Loucy (cell line): ENCODE results near the gene SCN9A.

Experiments
- H2AFZ ChIP-seq: fragments of 200-600 bp; sonication (generic); 2 replicates; pipeline ENCODE4 v1.6.0; 2016; ENCODE audit warnings: antibody characterized with exemption, mild to moderate bottlenecking, low read length, moderate library complexity
- H3F3A ChIP-seq: fragments of 200-600 bp; 2 replicates; pipeline ENCODE4 v1.6.0; 2016; ENCODE audit warnings: antibody characterized with exemption, low read depth, mild to moderate bottlenecking
- H3K27me3 ChIP-seq: fragments of 200-600 bp; sonication (generic); 2 replicates; pipeline ENCODE4 v1.6.1; 2014; ENCODE audit warnings: low read length, mild to moderate bottlenecking; ENCODE audit not compliant: insufficient read depth, poor library complexity, severe bottlenecking
- H3K36me3 ChIP-seq: fragments of 200-600 bp; sonication (generic); 2 replicates; pipeline ENCODE4 v1.6.1; 2016; ENCODE audit warnings: low read length; ENCODE audit not compliant: insufficient read depth
- H3K4me1 ChIP-seq: fragments of 200-600 bp; sonication (generic); 2 replicates; pipeline ENCODE4 v1.5.1; 2014; ENCODE audit warnings: low read length, mild to moderate bottlenecking; ENCODE audit not compliant: insufficient read depth, poor library complexity, severe bottlenecking
- H3K4me2 ChIP-seq: fragments of 200-600 bp; sonication (generic); 2 replicates; pipeline ENCODE4 v1.6.0; 2014; ENCODE audit warnings: antibody characterized with exemption, low read length, low read depth, mild to moderate bottlenecking; ENCODE audit not compliant: poor library complexity, severe bottlenecking
- H3K4me3 ChIP-seq: fragments of 200-600 bp; sonication (generic); 2 replicates; pipeline ENCODE4 v1.5.1; 2014; ENCODE audit warnings: low read length, mild to moderate bottlenecking, mixed read lengths; ENCODE audit not compliant: poor library complexity, severe bottlenecking
- H3K79me2 ChIP-seq: fragments of 200-600 bp; sonication (generic); 2 replicates; pipeline ENCODE4 v1.6.1; 2014; ENCODE audit warnings: low read length; ENCODE audit not compliant: insufficient read depth
- H3K9ac ChIP-seq: fragments of 200-600 bp; sonication (generic); 2 replicates; pipeline ENCODE4 v1.6.0; 2014; ENCODE audit warnings: mild to moderate bottlenecking, low read depth, low read length, moderate library complexity; ENCODE audit not compliant: poor library complexity, severe bottlenecking
- H3K9me2 ChIP-seq: fragments of 200-600 bp; sonication (generic); replicated peaks from 2 replicates; pipeline ENCODE4 v1.6.1; 2016; ENCODE audit warnings: low read depth, low read length, mixed read lengths
- H3K9me3 ChIP-seq: fragments of 200-600 bp; sonication (generic); 2 replicates; pipeline ENCODE4 v1.6.1; 2014; ENCODE audit warnings: mild to moderate bottlenecking, antibody characterized with exemption, low read length, low read depth; ENCODE audit not compliant: insufficient read depth
- H4K20me1 ChIP-seq: fragments of 200-600 bp; sonication (generic); 2 replicates; pipeline ENCODE4 v1.6.0; 2014; ENCODE audit warnings: antibody characterized with exemption, low read length, mild to moderate bottlenecking; ENCODE audit not compliant: insufficient read depth, poor library complexity, severe bottlenecking
- CTCF ChIP-seq: fragments of 200-600 bp; sonication (generic); conservative IDR thresholded peaks from 2 replicates; pipeline ENCODE4 v1.5.1; 2014; ENCODE audit warnings: mild to moderate bottlenecking, antibody characterized with exemption, low read length
- EZH2phosphoT487 ChIP-seq: fragments of 200-600 bp; IDR thresholded peaks from 2 replicates; pipeline ENCODE4 v1.6.1; 2018; ENCODE audit warnings: antibody characterized with exemption, mild to moderate bottlenecking, moderate library complexity, borderline replicate concordance

The SCN9A gene

GRCh38 chr2:166197446-166197845, 178.3 kb downstream of the SCN9A start:
- no peaks in the 10 kb centered on the region for H3K4me1 ChIP-seq

GRCh38 chr2:166193407-166193806, 182.3 kb downstream of the SCN9A start:
- Histone ChIP-seq H3K4me1 (no peaks in the 10 kb centered on the region), H3K9me2 (no peaks in the 10 kb centered on the region), H3K9ac (no peak overlapping the region), H3K4me3 (no peak overlapping the region), H3K36me3 (no peaks in the 10 kb centered on the region), H4K20me1 (no peaks in the 10 kb centered on the region), H3K4me2 (no peak overlapping the region), H3K27me3 (no peaks in the 10 kb centered on the region), H3K79me2 (no peaks in the 10 kb centered on the region), H3F3A (no peaks in the 10 kb centered on the region), H2AFZ (no peak overlapping the region), H3K9me3 (no peaks in the 10 kb centered on the region)
- no peak for TF ChIP-seq CTCF
- no peak for TF ChIP-seq EZH2phosphoT487

More at GRCh38 chr2:166197446-166197845, 178.3 kb downstream of the SCN9A start:
- H3K79me2 ChIP-seq, result no peaks in the 10 kb centered on the region
- no peak overlapping the region for H3K4me3 ChIP-seq
- no peak overlapping the region for H2AFZ ChIP-seq
- H3K27me3 ChIP-seq, result no peaks in the 10 kb centered on the region
- H3K9me3 ChIP-seq, result no peaks in the 10 kb centered on the region
- no peak overlapping the region for H3K9ac ChIP-seq
- H3K36me3 ChIP-seq, result no peaks in the 10 kb centered on the region
- no peaks in the 10 kb centered on the region for H3K9me2 ChIP-seq
- H4K20me1 ChIP-seq, result no peaks in the 10 kb centered on the region
- H3K4me2 ChIP-seq, result no peak overlapping the region
- no peaks in the 10 kb centered on the region for H3F3A ChIP-seq
- no peak for TF ChIP-seq CTCF
- TF ChIP-seq EZH2phosphoT487, result no peak

DNA sequence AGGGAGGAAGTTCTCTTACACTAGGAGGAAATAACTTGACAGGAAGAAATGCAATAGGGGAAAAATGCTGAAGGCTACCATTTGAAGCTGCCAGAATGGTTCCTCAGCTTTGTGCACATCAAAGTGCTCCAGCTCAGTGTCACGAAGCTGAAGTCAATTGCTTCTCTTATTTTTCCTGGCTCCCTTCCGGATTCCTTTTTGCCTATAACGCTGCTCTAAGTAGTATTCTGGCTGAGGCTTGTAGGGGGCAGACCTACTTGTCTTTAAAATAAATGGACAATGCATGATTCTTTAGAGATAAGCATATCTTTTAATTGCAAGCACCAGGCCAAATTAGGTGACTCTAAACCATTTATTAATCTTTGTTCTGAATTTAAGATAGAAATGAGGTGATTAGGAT, 187.7 kb downstream of the SCN9A start:
- H4K20me1 ChIP-seq, result no peaks in the 10 kb centered on the region
- no peaks in the 10 kb centered on the region for H3K79me2 ChIP-seq
- H2AFZ ChIP-seq, result no peak overlapping the region
- TF ChIP-seq CTCF (no peak), EZH2phosphoT487 (no peak)
- no peaks in the 10 kb centered on the region for H3K27me3 ChIP-seq
- H3K4me1 ChIP-seq, result no peaks in the 10 kb centered on the region
- no peaks in the 10 kb centered on the region for H3K9me2 ChIP-seq
- H3K9ac ChIP-seq, result no peak overlapping the region
- no peaks in the 10 kb centered on the region for H3F3A ChIP-seq
- H3K9me3 ChIP-seq, result no peaks in the 10 kb centered on the region
- no peaks in the 10 kb centered on the region for H3K36me3 ChIP-seq
- H3K4me3 ChIP-seq, result no peak overlapping the region
- no peak overlapping the region for H3K4me2 ChIP-seq
